NCI-H345 treated with DMSO at 0.1 percent for 48 hours (cell line): ENCODE data around the gene PMFBP1.

Experiments used
- DNase-seq: peaks from one replicate; lab custom pipeline; 2025; ENCODE audit not compliant: unreplicated experiment; lab: John Stamatoyannopoulos, UW

PMFBP1 gene

DNA sequence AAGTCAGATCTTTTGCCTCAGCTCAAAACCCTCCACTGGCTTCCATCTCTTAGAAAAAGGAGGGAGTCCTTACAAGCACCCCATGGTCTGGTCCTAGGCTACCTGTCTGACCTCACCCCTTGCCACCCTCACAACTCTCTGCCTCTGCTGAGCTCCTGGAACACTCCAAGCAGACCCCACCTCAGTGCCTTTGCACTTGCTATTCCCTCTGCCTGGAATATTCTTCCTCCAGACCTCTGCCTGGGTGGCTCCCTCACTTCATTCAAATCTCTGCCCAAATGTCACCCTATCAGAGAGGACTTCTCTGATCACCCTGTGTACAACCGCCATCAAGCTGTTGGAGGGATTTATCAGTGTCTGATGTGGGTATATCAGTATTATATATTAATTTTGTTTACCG lies 37.4 kb downstream of the PMFBP1 start:
- no peak for DNase-seq

DNA sequence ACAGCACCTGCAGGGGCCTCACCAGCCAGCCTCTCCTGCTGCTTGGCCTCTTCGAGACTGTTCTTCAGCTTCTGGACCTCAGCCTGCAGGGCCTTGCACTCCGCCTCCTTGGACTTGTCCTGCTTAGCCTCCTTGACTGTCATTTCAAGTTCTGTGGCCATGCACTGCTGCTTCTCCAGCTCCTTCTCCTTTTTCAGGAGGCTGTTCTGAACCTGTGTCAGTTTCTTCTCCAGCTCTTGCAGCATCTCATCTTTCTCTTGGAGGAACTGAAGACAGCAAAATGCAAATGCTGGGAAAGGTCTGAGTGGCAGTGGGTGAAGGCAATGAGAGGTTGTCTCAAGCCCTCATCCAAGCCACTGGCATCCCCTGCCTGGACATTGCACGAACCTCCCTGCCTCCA lies 39.2 kb downstream of the PMFBP1 start:
- no peak for DNase-seq

- no peak for DNase-seq
These were observed 40.9 kb downstream of the PMFBP1 start for GRCh38 chr16:72131036-72131435.

DNA sequence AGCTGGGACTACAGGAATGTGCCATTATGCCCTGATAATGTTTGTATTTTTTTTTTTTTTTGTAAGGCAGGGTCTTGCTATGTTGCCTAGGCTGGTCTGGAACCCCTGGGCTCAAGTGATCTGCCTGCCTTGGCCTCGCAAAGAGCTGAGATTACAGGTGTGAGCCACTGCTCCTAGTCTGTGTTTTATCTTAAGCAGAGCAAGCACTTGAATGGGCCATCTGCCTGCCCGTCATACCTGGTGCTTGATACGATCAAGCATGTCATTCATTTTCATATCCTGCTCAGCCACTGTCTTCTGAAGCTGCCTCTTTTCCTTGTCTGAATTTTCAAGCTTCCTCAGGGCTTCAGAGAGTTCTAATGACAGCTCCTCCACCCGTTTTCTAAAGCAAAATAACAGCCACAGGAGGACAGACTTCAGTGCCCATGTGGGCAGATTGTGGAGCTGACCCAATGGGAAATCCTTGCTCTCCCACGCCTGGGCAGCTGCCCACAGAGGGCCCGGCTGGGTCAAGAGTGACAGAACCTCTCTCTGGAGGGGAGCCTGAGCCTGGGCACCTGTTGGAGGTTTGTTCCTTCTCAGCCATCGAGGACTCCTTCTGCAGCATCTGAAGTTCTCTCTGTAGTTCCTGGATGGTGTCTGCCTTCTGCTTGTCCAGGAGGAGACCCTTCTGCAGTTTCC lies 41.8 kb downstream of the PMFBP1 start:
- no peak for DNase-seq

GRCh38 chr16:72128701-72129100 lies 43.3 kb downstream of the PMFBP1 start:
- DNase-seq, result no peak

GRCh38 chr16:72126429-72126765 lies 45.6 kb downstream of the PMFBP1 start:
- no peak for DNase-seq

- DNase-seq, result no peak
These were observed 46.1 kb downstream of the PMFBP1 start for GRCh38 chr16:72125635-72126428.

DNA sequence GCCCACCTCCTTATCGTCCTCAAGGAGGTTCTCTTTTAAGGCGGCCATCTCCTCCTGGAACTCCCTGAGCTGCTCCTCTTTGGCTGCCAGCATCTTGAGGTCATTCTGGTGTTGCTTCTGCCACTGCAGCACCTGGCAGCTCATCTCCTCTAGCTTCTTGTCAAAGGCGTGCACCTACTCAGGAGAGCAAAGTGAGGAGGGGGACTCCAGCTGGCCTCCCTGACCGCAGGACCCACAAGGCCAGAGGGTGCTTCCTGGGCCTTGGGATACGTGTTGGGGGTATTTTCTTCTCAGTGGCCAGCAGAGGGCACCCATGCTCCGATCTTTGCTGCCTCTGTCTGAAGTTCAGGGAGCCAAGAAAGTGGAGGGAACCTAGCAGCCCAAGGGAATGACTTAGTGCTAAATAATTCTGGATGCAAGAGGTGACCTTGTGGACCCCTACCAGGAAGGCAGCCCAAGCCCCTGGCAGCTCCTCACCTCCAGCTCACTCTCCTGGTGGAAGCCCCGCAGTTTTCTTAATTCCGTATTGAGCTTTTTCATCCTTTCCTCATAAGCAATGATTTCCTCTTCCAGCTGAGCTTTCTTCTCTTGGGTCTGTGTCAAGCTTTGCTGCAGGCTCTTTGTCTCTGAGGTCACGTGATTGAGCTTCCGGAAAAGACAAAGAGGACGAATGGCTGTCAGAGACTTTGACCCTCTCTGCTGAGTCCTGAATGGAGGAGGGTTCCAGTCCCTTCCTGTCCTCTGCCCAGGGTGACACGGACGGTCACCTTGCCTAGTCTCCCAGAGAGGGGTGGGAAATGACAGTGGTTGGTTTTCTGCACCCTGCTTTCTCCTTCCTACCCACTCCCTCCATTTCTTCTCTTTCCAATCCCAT lies 47.0 kb downstream of the PMFBP1 start:
- DNase-seq, result peak; percentile 49

GRCh38 chr16:72124148-72124547 lies 47.8 kb downstream of the PMFBP1 start:
- no peak for DNase-seq

- DNase-seq, result no peak
These were observed 48.5 kb downstream of the PMFBP1 start for GRCh38 chr16:72123426-72123825.

- DNase-seq, result no peak
These were observed 49.0 kb downstream of the PMFBP1 start for GRCh38 chr16:72122916-72123315.

- no peak for DNase-seq
These were observed 49.6 kb downstream of the PMFBP1 start for GRCh38 chr16:72122308-72122707.

GRCh38 chr16:72120026-72120425 lies 51.9 kb downstream of the PMFBP1 start:
- no peak for DNase-seq

DNA sequence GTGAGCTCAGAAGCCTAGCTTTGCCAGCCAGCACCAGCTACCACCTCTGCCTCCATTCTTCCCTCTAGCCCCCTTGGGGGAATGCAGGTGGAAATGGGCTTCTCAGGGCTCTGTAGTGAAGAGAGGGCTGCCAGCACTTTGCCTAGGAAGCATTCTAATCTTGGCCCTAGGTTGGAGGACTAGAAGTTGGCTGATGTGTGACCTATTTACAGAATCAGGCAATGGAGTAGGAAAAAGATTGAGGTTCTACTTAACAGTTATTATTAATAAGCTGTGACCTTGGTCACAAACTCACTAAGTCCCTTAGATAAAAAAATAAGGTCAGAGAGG lies 58.4 kb downstream of the PMFBP1 start:
- no peak for DNase-seq

GRCh38 chr16:72112906-72113615 lies 58.9 kb downstream of the PMFBP1 start:
- no peak for DNase-seq

DNA sequence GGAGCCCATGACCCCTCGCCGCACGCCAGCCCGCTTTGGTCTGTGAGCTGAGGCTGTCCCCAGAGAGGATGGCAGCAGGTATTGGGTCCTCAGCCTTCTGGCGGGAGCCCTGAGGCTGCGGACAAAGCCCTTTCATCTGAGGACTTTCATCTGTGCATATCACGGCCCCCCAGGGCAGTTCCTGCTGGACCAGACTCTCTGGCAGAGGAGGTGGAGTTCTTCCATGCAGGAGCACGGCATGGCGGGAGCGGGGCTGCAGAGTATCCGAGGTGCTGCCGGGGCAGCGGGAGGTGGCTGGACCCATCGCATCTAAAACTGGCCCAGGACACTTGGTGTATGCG lies 59.5 kb downstream of the PMFBP1 start:
- no peak for DNase-seq

DNA sequence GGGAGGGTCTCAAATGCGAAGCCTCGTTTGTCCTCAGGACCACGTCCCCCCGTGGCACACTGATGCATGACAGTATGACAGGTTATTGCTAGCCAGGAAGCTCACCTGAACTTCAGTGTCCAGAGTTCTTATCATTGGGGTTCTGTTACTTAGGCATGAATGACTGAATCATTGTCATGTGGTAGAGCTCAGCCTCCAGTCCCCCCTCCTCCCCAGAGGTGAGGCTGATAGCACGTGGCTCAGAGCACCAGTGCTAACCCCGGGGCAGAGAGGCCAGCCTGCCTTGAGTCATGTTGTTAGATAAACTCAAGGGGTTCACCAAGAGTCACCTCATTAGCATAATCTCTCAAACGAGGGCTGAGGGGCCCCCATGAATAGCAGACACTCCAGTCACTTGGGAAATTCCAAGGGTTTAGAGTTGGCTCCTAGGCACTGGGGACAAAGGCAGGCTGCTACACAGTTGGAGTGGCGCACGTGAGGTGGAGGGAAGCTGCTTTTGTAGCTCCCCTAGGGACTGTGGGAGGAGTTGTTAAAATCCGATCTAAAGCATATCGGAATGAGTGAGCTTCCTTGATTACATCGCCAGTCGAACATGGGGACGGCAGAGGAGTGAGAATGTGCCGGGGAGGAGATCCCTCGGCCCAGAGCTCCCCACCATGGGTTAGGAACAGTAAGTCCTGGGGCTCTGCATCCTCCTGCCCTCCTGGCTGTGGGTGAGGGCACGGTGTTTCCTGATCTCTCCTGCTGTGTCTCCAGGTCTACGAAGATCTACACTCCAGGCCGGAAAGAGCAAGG lies 60.1 kb downstream of the PMFBP1 start:
- no peak for DNase-seq

GRCh38 chr16:72110662-72111615 lies 61.0 kb downstream of the PMFBP1 start:
- no peak for DNase-seq

- no peak for DNase-seq
These were observed 61.9 kb downstream of the PMFBP1 start for GRCh38 chr16:72109966-72110530.
